ENCODE measurements around the gene SYTL1.

Gene SYTL1

GRCh38 chr1:27341525-27342252 lies at the start of gene SYTL1:
Gene SYTL1 (plus strand): TSS chr1:27342022. CDS start chr1:27345335, 3,313 bp downstream.
- peak; percentile 48 for DNase-seq (ENCODE audit: low read depth)

- DNase-seq (ENCODE audit: low read depth), result no peak
Observed at GRCh38 chr1:27292106-27292505, 49.7 kb upstream of the SYTL1 start.

GRCh38 chr1:27293915-27294314 lies 47.9 kb upstream of the SYTL1 start:
- DNase-seq (ENCODE audit: low read depth), result no peak

- DNase-seq (ENCODE audit: low read depth), result peak; percentile 62
Observed at GRCh38 chr1:27296773-27297291, 45.0 kb upstream of the SYTL1 start.

GRCh38 chr1:27297903-27298302 lies 43.9 kb upstream of the SYTL1 start:
- no peak for DNase-seq (ENCODE audit: low read depth)

- DNase-seq (ENCODE audit: low read depth), result no peak
Observed at GRCh38 chr1:27298632-27299384, 43.0 kb upstream of the SYTL1 start.

- no peak for DNase-seq (ENCODE audit: low read depth)
Observed at GRCh38 chr1:27299385-27300271, 42.2 kb upstream of the SYTL1 start.

- DNase-seq (ENCODE audit: low read depth), result peak; percentile 63
Observed at GRCh38 chr1:27300341-27301051, 41.3 kb upstream of the SYTL1 start.

GRCh38 chr1:27301052-27301422 lies 40.8 kb upstream of the SYTL1 start:
- DNase-seq (ENCODE audit: low read depth), result no peak

GRCh38 chr1:27301582-27302199 lies 40.1 kb upstream of the SYTL1 start:
- no peak for DNase-seq (ENCODE audit: low read depth)

- no peak for DNase-seq (ENCODE audit: low read depth)
Observed at GRCh38 chr1:27302612-27303011, 39.2 kb upstream of the SYTL1 start.

- DNase-seq (ENCODE audit: low read depth), result no peak
Observed at GRCh38 chr1:27303509-27303908, 38.3 kb upstream of the SYTL1 start.

- DNase-seq (ENCODE audit: low read depth), result no peak
Observed at GRCh38 chr1:27306071-27306470, 35.8 kb upstream of the SYTL1 start.

GRCh38 chr1:27306892-27307761 lies 34.7 kb upstream of the SYTL1 start:
- no peak for DNase-seq (ENCODE audit: low read depth)

GRCh38 chr1:27307874-27308598 lies 33.8 kb upstream of the SYTL1 start:
- DNase-seq (ENCODE audit: low read depth), result no peak

- DNase-seq (ENCODE audit: low read depth), result no peak
Observed at GRCh38 chr1:27314169-27314568, 27.7 kb upstream of the SYTL1 start.

GRCh38 chr1:27314737-27315136 lies 27.1 kb upstream of the SYTL1 start:
- DNase-seq (ENCODE audit: low read depth), result no peak

GRCh38 chr1:27316860-27317259 lies 25.0 kb upstream of the SYTL1 start:
- DNase-seq (ENCODE audit: low read depth), result no peak

GRCh38 chr1:27318136-27318535 lies 23.7 kb upstream of the SYTL1 start:
- DNase-seq (ENCODE audit: low read depth), result no peak

- no peak for DNase-seq (ENCODE audit: low read depth)
Observed at GRCh38 chr1:27318596-27318995, 23.2 kb upstream of the SYTL1 start.
